ENCODE data around the gene OAF. TPM values are rescaled to one million over a fixed set of nuclear protein-coding genes. Genes with fewer than 3 reads are reported as not detected.
"Not testable (repeated sequence)": the region's sequence is repeated elsewhere in the genome, so short reads cannot be mapped to it uniquely, and the experiment has no call there.

OAF gene
- total RNA-seq, 1 donor from 2014 or later, result 17.8 TPM

GRCh38 chr11:120174866-120175265 is 36.0 kb upstream of the OAF start:
- H3K36me3 ChIP-seq, result no peaks in the 10 kb centered on the region
- H3K4me3 ChIP-seq, result no peak overlapping the region
- H3K4me1 ChIP-seq, result peaks cover 1% of the 10 kb centered on the region
- peaks cover 34% of the 10 kb centered on the region for H3K27me3 ChIP-seq (ENCODE audit: low read depth)
- TF ChIP-seq, protein P1, sequence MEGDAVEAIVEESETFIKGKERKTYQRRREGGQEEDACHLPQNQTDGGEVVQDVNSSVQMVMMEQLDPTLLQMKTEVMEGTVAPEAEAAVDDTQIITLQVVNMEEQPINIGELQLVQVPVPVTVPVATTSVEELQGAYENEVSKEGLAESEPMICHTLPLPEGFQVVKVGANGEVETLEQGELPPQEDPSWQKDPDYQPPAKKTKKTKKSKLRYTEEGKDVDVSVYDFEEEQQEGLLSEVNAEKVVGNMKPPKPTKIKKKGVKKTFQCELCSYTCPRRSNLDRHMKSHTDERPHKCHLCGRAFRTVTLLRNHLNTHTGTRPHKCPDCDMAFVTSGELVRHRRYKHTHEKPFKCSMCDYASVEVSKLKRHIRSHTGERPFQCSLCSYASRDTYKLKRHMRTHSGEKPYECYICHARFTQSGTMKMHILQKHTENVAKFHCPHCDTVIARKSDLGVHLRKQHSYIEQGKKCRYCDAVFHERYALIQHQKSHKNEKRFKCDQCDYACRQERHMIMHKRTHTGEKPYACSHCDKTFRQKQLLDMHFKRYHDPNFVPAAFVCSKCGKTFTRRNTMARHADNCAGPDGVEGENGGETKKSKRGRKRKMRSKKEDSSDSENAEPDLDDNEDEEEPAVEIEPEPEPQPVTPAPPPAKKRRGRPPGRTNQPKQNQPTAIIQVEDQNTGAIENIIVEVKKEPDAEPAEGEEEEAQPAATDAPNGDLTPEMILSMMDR (IDR thresholded peaks at IDR 0.05), result no peak
- DNase-seq (no peak), ATAC-seq (no peak)
- H3K27ac ChIP-seq, result no peak overlapping the region
- intact Hi-C loops (cut with DNase I), result loop anchor here (10.0 kb wide), 1 partner anchor 50 kb away; no protein-coding TSS in a partner anchor
- H3K9me3 ChIP-seq, result no peaks in the 10 kb centered on the region

- ATAC-seq, result no peak
- intact Hi-C loops (cut with DNase I), result loop anchor here (10.0 kb wide), 1 partner anchor 46 kb away; no protein-coding TSS in a partner anchor
- H3K27ac ChIP-seq, result no peak overlapping the region
Observed at GRCh38 chr11:120178561-120179056, 32.2 kb upstream of the OAF start.

GRCh38 chr11:120179057-120179672 is 31.7 kb upstream of the OAF start:
- Histone ChIP-seq H3K27me3 (ENCODE audit: low read depth) (no peaks in the 10 kb centered on the region), H3K9me3 (no peaks in the 10 kb centered on the region), H3K27ac (no peak overlapping the region), H3K36me3 (no peaks in the 10 kb centered on the region), H3K4me1 (no peaks in the 10 kb centered on the region), H3K4me3 (no peak overlapping the region)
- ATAC-seq, result no peak
- no peak for DNase-seq
- TF ChIP-seq, protein P1 (IDR thresholded peaks at IDR 0.05), result no peak
- intact Hi-C loops (cut with DNase I), result loop anchor here (10.0 kb wide), 1 partner anchor 46 kb away; no protein-coding TSS in a partner anchor

More at GRCh38 chr11:120178561-120179056, 32.2 kb upstream of the OAF start:
- Histone ChIP-seq H3K36me3 (no peaks in the 10 kb centered on the region), H3K9me3 (no peaks in the 10 kb centered on the region), H3K4me3 (no peak overlapping the region), H3K4me1 (no peaks in the 10 kb centered on the region), H3K27me3 (ENCODE audit: low read depth) (no peaks in the 10 kb centered on the region)
- TF ChIP-seq, protein P1 (IDR thresholded peaks at IDR 0.05), result no peak
- no peak for DNase-seq

DNA sequence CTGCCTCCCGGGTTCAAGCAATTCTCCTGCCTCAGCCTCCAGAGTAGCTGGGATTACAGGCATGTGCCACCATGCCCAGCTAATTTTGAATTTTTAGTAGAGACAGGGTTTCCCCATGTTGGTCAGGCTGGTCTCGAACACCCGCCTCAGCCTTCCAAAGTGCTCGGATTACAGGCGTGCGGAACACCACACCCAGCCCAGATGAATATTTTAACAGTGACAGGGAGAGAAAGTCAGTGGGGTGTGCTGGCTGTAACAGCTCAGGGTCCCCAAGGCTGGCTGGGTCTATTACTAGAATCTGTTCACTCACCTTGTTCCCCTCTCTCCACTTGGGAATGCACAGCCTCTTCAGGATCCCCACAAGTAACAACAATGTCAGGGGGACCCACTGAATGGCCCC is 30.8 kb upstream of the OAF start:
- H3K4me3 ChIP-seq; H3K27me3 ChIP-seq (ENCODE audit: low read depth); intact Hi-C loops (cut with DNase I); H3K36me3 ChIP-seq; H3K4me1 ChIP-seq; DNase-seq; H3K27ac ChIP-seq; H3K9me3 ChIP-seq; ATAC-seq: not testable (repeated sequence)

DNA sequence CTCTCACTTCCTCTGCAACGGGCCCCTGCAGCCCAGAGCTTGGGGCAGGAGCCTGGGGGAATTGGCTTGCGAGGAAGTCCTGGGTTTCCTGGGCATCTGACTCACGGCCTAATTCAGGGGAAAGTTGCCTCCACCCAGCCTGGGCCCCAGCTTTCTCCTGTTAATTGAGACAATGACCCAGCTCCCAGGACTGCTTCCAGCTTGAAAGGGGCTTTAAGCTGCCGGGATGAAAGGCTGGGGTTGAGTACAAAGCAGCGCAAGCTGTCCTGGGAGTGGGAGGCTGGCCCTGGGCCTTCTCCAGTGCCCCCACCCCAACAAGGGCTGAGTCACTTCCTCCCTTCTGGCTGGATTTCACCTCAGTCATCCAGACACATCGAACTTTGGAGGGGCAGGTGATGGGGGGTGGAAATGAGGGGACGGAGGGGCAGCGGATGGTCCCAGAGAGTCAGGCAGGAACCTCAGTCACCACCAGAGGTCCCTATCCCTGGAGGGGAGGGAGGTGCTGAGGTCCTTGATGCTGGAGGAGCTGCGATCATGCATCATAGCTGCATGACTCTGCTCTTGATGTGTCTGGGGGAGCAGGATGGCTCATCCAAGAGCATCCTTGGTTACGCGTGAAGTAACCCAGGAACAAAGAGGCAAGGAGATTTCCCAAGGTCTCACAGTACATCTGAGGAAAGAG is 30.1 kb upstream of the OAF start:
- DNase-seq, result no peak
- TF ChIP-seq, protein P1 (IDR thresholded peaks at IDR 0.05), result no peak
- no peak for ATAC-seq
- no peaks in the 10 kb centered on the region for H3K9me3 ChIP-seq
- H3K36me3 ChIP-seq, result no peaks in the 10 kb centered on the region
- H3K27ac ChIP-seq, result no peak overlapping the region
- intact Hi-C loops (cut with DNase I), result no loop called here
- peaks cover 6% of the 10 kb centered on the region for H3K4me1 ChIP-seq
- no peak overlapping the region for H3K4me3 ChIP-seq
- H3K27me3 ChIP-seq (ENCODE audit: low read depth), result no peaks in the 10 kb centered on the region

Measured in lower lobe of right lung (tissue), 2 donors.